ENCODE data around the gene PON2.
"Not testable (repeated sequence)": the region's sequence is repeated elsewhere in the genome, so short reads cannot be mapped to it uniquely, and the experiment has no call there.

The PON2 gene

DNA sequence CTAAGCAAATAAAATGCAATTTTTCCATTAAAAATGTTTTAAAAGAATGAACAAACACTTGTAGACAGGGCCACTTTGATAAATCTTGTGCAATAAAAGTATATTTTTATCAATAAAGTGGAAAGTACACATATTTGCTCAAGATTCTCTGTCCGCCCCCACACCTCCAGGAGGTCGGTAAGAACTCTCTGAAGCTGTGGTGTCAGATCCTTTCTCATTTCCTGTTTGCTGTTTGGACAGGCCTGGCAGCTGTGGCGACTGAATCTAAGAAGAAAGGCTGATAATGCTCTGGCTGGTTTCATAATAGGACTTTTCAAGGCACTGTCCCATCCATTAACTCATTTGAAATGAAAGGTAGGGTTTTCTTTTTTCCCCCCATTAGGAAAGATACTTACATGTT lies 35.6 kb upstream of the PON2 start:
- H3K4me3 ChIP-seq (ENCODE audit: low read depth, low read length), result no peak overlapping the region
- ChIA-PET CTCF (interaction anchor here (1.6 to 1.8 kb wide), 3 partner anchors 8 to 41 kb away, joined by 3 to 8 read pairs (median 3); no protein-coding TSS in a partner anchor), POLR2A (no interaction called here)
- TF ChIP-seq, protein P1, sequence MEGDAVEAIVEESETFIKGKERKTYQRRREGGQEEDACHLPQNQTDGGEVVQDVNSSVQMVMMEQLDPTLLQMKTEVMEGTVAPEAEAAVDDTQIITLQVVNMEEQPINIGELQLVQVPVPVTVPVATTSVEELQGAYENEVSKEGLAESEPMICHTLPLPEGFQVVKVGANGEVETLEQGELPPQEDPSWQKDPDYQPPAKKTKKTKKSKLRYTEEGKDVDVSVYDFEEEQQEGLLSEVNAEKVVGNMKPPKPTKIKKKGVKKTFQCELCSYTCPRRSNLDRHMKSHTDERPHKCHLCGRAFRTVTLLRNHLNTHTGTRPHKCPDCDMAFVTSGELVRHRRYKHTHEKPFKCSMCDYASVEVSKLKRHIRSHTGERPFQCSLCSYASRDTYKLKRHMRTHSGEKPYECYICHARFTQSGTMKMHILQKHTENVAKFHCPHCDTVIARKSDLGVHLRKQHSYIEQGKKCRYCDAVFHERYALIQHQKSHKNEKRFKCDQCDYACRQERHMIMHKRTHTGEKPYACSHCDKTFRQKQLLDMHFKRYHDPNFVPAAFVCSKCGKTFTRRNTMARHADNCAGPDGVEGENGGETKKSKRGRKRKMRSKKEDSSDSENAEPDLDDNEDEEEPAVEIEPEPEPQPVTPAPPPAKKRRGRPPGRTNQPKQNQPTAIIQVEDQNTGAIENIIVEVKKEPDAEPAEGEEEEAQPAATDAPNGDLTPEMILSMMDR (IDR thresholded peaks at IDR 0.05; ENCODE audit: insufficient read depth, low read length, missing control alignments), result no peak
- no peak for DNase-seq (ENCODE audit: low read depth, low spot score)

DNA sequence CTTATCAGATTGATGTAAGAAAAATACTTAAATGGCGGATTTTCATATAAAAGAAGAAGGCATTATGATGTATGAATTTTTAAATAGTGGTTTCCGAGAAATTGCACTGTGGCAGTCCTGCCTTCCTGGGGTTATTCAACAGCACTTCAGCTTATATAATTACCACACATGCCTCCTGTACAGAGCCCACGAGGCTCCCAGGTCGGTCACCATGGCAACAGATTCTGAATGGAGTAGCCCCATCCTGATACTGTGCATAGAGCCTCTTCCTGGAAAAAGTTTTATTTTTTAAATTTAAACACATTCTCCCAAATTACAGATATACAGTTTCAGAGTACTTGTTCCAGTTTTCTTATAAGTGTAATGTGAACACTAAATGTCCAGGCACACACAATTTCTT lies 35.0 kb upstream of the PON2 start:
- no peak overlapping the region for H3K4me3 ChIP-seq (ENCODE audit: low read depth, low read length)
- no peak for DNase-seq (ENCODE audit: low read depth, low spot score)
- TF ChIP-seq, protein P1 (IDR thresholded peaks at IDR 0.05; ENCODE audit: insufficient read depth, low read length, missing control alignments), result no peak
- POLR2A ChIA-PET, result no interaction called here
- CTCF ChIA-PET, result interaction anchor here (1.6 to 1.8 kb wide), 3 partner anchors 9 to 42 kb away, joined by 3 to 8 read pairs (median 3); no protein-coding TSS in a partner anchor

DNA sequence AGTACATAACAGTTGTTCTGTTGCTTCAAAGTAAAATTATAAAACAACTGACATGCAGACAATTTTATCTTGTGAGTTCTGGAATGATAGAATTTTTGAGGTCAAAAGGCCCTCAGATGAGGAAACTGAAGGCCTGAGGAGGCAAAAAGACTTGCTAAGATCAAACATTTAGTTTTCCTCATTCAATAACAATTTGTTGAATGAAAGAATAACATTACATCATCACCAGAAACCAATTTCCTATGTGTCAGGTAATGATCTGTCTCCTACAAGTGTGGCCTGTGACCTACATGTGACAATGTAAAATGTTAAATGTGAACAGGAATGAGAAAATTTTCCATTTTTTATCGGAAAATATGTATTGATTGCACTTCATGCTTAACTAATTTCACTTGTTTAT lies 34.4 kb upstream of the PON2 start:
- no peak for DNase-seq (ENCODE audit: low read depth, low spot score)
- TF ChIP-seq, protein P1 (IDR thresholded peaks at IDR 0.05; ENCODE audit: insufficient read depth, low read length, missing control alignments), result no peak
- CTCF ChIA-PET, result interaction anchor here (1.6 to 1.8 kb wide), 3 partner anchors 10 to 42 kb away, joined by 3 to 8 read pairs (median 3); no protein-coding TSS in a partner anchor
- POLR2A ChIA-PET, result no interaction called here
- H3K4me3 ChIP-seq (ENCODE audit: low read depth, low read length), result no peak overlapping the region

DNA sequence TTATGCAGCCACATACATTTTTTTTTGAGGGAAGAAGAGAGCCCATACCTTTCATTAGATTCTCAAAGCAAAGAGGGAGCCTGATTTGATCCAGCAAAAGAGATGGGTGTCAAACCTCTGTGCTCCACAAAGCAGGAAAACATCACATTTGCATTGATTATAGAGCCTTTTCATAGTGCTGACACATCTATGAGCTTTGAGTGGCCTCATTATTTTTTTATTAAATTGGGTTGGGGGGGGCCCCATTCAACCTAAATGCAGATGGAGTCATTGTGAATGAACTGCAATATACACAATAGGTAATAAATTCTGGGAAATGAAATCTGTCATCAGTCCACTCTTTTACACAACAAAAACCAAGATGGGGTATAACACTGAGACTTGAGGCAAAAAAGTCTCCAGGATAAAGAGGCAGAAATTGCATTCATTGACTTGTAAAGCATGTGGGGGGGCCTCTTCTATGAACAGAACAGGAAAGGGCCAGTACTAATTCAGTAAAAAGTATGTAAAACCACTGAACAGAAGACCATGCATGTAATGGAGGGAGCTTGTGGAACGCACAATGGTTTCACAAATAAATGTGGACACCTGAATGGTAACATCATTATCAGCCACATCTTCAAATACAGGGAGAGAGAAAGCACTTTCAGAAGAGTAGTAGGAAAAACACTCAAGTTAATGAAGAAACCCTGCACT lies 33.2 kb upstream of the PON2 start:
- no peak overlapping the region for H3K4me3 ChIP-seq (ENCODE audit: low read depth, low read length)
- TF ChIP-seq, protein P1 (IDR thresholded peaks at IDR 0.05; ENCODE audit: insufficient read depth, low read length, missing control alignments), result no peak
- CTCF ChIA-PET, result interaction anchor here (3.9 kb wide), 1 partner anchor 9 kb away, joined by 30 read pairs; no protein-coding TSS in a partner anchor
- POLR2A ChIA-PET, result interaction anchor here (0.7 kb wide), 1 partner anchor 29 kb away, joined by 3 read pairs; no protein-coding TSS in a partner anchor
- DNase-seq (ENCODE audit: low read depth, low spot score), result no peak

DNA sequence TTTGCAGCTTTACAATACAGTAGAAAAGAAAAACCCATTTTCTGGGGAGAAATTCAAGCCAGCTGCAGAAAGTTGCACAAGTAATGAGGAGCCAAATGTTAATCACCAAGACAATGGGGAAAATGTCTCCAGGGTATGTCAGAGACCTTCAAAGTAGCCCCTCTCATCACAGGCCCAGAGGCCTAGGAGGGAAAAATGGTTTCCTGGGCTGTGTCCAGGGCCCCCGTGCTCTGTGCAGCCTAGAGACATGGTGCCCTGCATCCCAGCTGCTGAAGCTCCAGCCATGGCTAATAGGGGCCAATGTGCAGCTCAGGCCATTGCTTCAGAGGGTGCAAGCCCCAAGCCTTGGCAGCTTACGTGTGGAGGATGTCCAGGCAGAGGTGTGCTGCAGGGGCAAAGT lies 25.8 kb upstream of the PON2 start:
- DNase-seq (ENCODE audit: low read depth, low spot score); H3K4me3 ChIP-seq (ENCODE audit: low read depth, low read length); POLR2A ChIA-PET; CTCF ChIA-PET: not testable (repeated sequence)

DNA sequence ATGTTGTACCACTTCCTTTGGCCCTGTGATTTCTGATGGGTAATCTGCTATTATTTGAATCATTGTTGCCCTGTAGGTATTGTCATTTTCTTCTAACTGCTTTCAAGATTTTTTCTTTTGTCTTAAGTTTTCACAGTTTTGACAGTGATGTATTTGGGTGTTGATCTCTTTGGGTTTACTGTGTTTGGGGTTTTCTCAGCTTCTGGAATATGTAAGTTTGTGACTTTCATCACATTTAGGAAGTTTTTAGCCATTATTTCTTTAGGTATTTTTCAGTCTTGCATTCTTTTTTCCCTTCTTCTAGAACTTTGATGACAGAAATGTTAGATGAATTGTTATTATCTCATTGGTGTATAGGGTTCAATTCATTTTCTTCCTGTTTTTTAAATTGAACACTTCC lies 23.1 kb upstream of the PON2 start:
- H3K4me3 ChIP-seq (ENCODE audit: low read depth, low read length), result no peak overlapping the region
- TF ChIP-seq, protein P1 (IDR thresholded peaks at IDR 0.05; ENCODE audit: insufficient read depth, low read length, missing control alignments), result no peak
- ChIA-PET POLR2A (no interaction called here), CTCF (no interaction called here)
- DNase-seq (ENCODE audit: low read depth, low spot score), result no peak

Data from AG04449 (cell line).